Mucosa of stomach (tissue), 1 donor: ENCODE data around the gene ARMC5.

Experiments used
- H3K27me3 ChIP-seq: one replicate; pipeline ENCODE4 v1.7.0; 2013; ENCODE audit warnings: mild to moderate bottlenecking, low read length; ENCODE audit not compliant: control insufficient read depth, insufficient read depth
- H3K36me3 ChIP-seq: one replicate; pipeline ENCODE4 v1.7.0; 2013; ENCODE audit warnings: low read length; ENCODE audit not compliant: control insufficient read depth, insufficient read depth
- H3K4me1 ChIP-seq: one replicate; pipeline ENCODE4 v1.7.0; 2013; ENCODE audit warnings: mild to moderate bottlenecking, low read length; ENCODE audit not compliant: control insufficient read depth, insufficient read depth
- H3K4me3 ChIP-seq: one replicate; pipeline ENCODE4 v1.7.0; 2013; ENCODE audit warnings: low read length
- H3K9ac ChIP-seq: one replicate; pipeline ENCODE4 v1.7.0; 2013; ENCODE audit warnings: mild to moderate bottlenecking, low read length, moderate library complexity
- H3K9me3 ChIP-seq: one replicate; pipeline ENCODE4 v1.7.0; 2013; ENCODE audit warnings: mild to moderate bottlenecking, low read length, moderate library complexity; ENCODE audit not compliant: control insufficient read depth
- donor health status: Pancreatic carcinoma.

Gene ARMC5

GRCh38 chr16:31423241-31423640 lies 36.1 kb upstream of the ARMC5 start:
- H3K4me3 ChIP-seq, result no peak overlapping the region
- H3K36me3 ChIP-seq, result no peaks in the 10 kb centered on the region
- peaks cover 3% of the 10 kb centered on the region for H3K4me1 ChIP-seq
- H3K27me3 ChIP-seq, result peaks cover 3% of the 10 kb centered on the region
- no peaks in the 10 kb centered on the region for H3K9me3 ChIP-seq
- no peak overlapping the region for H3K9ac ChIP-seq

GRCh38 chr16:31423801-31424200 lies 35.5 kb upstream of the ARMC5 start:
- H3K9ac ChIP-seq, result no peak overlapping the region
- no peaks in the 10 kb centered on the region for H3K36me3 ChIP-seq
- H3K9me3 ChIP-seq, result no peaks in the 10 kb centered on the region
- H3K4me3 ChIP-seq, result no peak overlapping the region
- peaks cover 3% of the 10 kb centered on the region for H3K4me1 ChIP-seq
- peaks cover 4% of the 10 kb centered on the region for H3K27me3 ChIP-seq

- peaks cover 4% of the 10 kb centered on the region for H3K27me3 ChIP-seq
- no peak overlapping the region for H3K4me3 ChIP-seq
- H3K9me3 ChIP-seq, result no peaks in the 10 kb centered on the region
- H3K36me3 ChIP-seq, result no peaks in the 10 kb centered on the region
- peaks cover 3% of the 10 kb centered on the region for H3K4me1 ChIP-seq
- H3K9ac ChIP-seq, result no peak overlapping the region
These were observed 31.6 kb upstream of the ARMC5 start for GRCh38 chr16:31427441-31428278.

DNA sequence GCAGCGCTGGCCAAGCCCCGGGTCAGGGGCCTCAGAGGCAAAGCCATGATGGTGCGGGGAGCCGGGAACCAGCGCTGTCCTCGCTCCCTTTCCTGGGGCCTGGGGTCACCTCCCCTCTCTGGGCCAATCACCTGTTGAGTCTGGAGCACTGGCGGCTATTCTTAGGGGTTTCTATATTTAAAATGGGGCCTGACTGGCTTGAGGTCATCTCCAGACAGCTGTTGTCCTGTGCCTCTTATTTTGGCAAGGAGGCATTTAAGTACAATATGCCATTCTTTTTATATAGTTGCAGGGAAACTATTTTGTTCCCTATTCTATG lies 31.1 kb upstream of the ARMC5 start, which contains the start of gene COX6A2:
TSS of gene COX6A2 (minus strand) at position 82 of the 319 bp plus-strand sequence. CDS start at position 47, 35 bp downstream.
- Histone ChIP-seq H3K4me3 (no peak within 1 kb of the TSS), H3K9ac (no peak within 1 kb of the TSS), H3K9me3 (no peaks in the 10 kb centered on the region), H3K27me3 (peaks cover 4% of the 10 kb centered on the region), H3K36me3 (no peaks in the 10 kb centered on the region), H3K4me1 (peaks cover 3% of the 10 kb centered on the region)

GRCh38 chr16:31428638-31429247 lies 30.6 kb upstream of the ARMC5 start:
- Histone ChIP-seq H3K9me3 (no peaks in the 10 kb centered on the region), H3K36me3 (no peaks in the 10 kb centered on the region), H3K4me1 (peaks cover 3% of the 10 kb centered on the region), H3K27me3 (peaks cover 4% of the 10 kb centered on the region), H3K9ac (no peak overlapping the region), H3K4me3 (no peak overlapping the region)

- H3K9ac ChIP-seq, result no peak overlapping the region
- peaks cover 4% of the 10 kb centered on the region for H3K27me3 ChIP-seq
- H3K4me3 ChIP-seq, result no peak overlapping the region
- H3K9me3 ChIP-seq, result no peaks in the 10 kb centered on the region
- no peaks in the 10 kb centered on the region for H3K36me3 ChIP-seq
- peaks cover 3% of the 10 kb centered on the region for H3K4me1 ChIP-seq
These were observed 30.0 kb upstream of the ARMC5 start for GRCh38 chr16:31429314-31429713.

DNA sequence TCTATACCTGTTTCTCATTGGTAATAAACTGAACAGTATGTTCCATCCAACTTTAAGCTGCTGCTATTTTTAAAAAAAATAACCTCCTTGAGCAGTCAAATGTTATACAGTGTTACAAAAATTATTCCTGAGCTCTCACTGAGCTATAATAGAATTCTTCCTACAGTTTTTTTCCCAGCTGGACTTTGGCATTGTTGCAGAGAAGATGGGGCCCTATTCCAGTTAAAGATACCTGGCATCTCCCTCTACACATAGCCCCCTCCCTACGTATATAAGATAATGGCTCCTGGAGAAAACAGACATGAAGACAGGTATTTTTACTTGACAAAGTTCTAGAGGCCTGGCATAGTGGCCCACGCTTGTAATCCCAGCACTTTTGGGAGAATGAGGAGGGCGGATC lies 29.5 kb upstream of the ARMC5 start:
- peaks cover 4% of the 10 kb centered on the region for H3K27me3 ChIP-seq
- no peak overlapping the region for H3K9ac ChIP-seq
- H3K4me1 ChIP-seq, result peaks cover 3% of the 10 kb centered on the region
- H3K36me3 ChIP-seq, result no peaks in the 10 kb centered on the region
- H3K9me3 ChIP-seq, result no peaks in the 10 kb centered on the region
- no peak overlapping the region for H3K4me3 ChIP-seq

DNA sequence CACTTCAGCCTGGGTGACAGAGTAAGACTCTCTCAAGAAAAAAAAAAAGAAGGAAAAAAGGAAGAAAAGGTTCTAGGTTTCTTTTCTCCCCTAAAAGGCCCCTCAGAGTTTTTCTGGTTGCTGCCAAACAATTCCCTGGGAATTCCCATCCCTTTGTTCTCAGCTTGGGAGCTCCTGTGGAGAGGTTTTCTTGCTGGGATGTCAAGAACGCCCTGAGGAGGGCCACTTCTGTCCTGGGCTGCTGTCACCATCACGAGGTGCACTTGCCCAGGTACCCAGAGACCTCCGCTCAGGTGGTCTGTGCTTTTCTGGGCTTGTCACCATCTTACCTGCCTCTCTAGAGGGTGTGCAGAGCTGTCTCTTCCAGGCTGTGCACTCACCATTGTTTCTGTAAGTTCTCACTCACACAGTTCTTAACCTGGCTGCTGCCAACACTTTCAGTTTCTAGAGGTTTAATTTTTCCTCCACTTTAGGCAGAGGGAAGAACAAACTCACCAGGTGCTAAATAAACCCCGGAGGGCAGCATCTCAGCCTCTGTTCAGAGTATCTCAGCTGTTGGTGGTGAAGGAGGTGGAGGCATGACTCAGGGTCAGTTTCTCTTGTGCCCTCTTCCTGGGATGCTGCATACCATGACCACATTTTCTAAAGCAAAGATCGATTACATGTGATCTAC lies 28.8 kb upstream of the ARMC5 start:
- Histone ChIP-seq H3K9ac (no peak overlapping the region), H3K9me3 (no peaks in the 10 kb centered on the region), H3K4me3 (no peak overlapping the region), H3K36me3 (no peaks in the 10 kb centered on the region), H3K27me3 (peaks cover 4% of the 10 kb centered on the region), H3K4me1 (peaks cover 3% of the 10 kb centered on the region)

GRCh38 chr16:31435341-31436220 lies 23.7 kb upstream of the ARMC5 start:
- Histone ChIP-seq H3K27me3 (no peaks in the 10 kb centered on the region), H3K9me3 (no peaks in the 10 kb centered on the region), H3K4me3 (no peak overlapping the region), H3K9ac (no peak overlapping the region), H3K4me1 (no peaks in the 10 kb centered on the region), H3K36me3 (no peaks in the 10 kb centered on the region)

GRCh38 chr16:31436221-31437045 lies 22.9 kb upstream of the ARMC5 start:
- H3K4me1 ChIP-seq, result no peaks in the 10 kb centered on the region
- H3K4me3 ChIP-seq, result no peak overlapping the region

DNA sequence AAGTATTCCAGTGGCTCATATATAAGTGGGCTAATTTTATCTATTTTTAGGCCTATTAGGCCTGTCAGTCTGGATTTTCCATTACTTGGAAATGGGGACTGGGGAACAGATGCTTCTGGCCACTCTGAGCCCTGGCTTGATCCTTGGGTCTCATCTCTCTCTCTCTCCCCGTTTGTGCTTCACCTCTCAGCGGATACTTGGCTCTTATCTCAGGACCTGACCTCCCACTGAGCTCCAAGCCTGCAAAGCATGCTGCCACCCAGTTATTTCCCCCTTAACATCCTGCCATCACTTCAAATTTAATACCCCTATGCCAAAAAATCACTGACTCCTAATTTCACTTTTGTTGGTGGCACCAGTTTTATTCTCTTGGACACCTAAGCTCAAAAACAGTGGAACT lies 20.9 kb upstream of the ARMC5 start:
- Histone ChIP-seq H3K4me1 (no peaks in the 10 kb centered on the region), H3K9ac (no peak overlapping the region), H3K9me3 (no peaks in the 10 kb centered on the region), H3K27me3 (no peaks in the 10 kb centered on the region), H3K36me3 (no peaks in the 10 kb centered on the region), H3K4me3 (no peak overlapping the region)

More at GRCh38 chr16:31436221-31437045, 22.9 kb upstream of the ARMC5 start:
- Histone ChIP-seq H3K9ac (no peak overlapping the region), H3K9me3 (no peaks in the 10 kb centered on the region), H3K36me3 (no peaks in the 10 kb centered on the region), H3K27me3 (no peaks in the 10 kb centered on the region)
